DMS114 treated with DMSO at 0.1 percent for 48 hours (cell line): Measurements from ENCODE around the gene NEO1.

Experiments
- DNase-seq: peaks from one replicate; lab custom pipeline; 2025; ENCODE audit not compliant: unreplicated experiment; lab: John Stamatoyannopoulos, UW

The NEO1 gene, protein sequence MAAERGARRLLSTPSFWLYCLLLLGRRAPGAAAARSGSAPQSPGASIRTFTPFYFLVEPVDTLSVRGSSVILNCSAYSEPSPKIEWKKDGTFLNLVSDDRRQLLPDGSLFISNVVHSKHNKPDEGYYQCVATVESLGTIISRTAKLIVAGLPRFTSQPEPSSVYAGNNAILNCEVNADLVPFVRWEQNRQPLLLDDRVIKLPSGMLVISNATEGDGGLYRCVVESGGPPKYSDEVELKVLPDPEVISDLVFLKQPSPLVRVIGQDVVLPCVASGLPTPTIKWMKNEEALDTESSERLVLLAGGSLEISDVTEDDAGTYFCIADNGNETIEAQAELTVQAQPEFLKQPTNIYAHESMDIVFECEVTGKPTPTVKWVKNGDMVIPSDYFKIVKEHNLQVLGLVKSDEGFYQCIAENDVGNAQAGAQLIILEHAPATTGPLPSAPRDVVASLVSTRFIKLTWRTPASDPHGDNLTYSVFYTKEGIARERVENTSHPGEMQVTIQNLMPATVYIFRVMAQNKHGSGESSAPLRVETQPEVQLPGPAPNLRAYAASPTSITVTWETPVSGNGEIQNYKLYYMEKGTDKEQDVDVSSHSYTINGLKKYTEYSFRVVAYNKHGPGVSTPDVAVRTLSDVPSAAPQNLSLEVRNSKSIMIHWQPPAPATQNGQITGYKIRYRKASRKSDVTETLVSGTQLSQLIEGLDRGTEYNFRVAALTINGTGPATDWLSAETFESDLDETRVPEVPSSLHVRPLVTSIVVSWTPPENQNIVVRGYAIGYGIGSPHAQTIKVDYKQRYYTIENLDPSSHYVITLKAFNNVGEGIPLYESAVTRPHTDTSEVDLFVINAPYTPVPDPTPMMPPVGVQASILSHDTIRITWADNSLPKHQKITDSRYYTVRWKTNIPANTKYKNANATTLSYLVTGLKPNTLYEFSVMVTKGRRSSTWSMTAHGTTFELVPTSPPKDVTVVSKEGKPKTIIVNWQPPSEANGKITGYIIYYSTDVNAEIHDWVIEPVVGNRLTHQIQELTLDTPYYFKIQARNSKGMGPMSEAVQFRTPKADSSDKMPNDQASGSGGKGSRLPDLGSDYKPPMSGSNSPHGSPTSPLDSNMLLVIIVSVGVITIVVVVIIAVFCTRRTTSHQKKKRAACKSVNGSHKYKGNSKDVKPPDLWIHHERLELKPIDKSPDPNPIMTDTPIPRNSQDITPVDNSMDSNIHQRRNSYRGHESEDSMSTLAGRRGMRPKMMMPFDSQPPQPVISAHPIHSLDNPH (N-terminal part only)

DNA sequence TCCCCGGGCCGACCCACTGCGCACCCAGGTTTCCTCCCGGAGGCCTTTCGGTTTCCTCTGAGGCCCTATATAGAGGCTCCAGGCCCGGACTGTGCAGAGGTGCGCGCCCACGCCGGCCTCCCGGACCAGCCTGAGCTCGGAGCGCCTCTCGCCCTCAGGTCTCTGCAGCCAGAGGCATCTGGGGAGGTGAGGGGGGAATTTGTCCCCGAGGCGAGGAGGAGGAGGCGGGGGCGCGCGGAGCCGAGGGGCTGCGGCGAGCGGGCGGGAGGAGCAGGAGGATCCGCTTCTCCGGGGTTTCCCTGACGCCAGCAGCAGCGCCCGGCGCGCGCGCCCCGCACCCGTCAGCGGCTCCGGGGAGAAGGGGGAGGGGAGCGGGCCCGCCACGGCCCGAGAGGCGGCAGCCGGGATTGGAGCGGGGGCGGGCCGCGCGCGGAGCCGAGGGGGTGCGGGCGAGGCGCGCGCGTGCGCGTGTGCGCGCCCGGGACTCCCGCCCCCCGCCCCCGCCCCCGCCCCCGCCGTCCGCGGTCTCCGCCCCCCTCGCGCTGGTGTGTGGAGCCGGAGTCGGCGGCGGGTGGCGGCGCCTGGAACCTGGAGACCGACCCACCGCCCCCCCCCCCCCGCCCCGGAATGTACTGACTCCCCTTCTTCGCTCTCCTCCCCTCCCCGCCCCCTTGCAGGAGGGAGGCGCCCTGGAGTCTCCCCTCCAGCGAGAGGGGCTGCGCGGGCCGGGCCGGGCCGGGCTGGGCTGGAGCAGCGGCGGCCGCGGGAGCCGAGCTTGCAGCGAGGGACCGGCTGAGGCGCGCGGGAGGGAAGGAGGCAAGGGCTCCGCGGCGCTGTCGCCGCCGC, at the start of gene NEO1:
Gene NEO1, plus strand, starts transcription at position 657 of the 846 bp plus-strand sequence. CDS start 213 bp downstream, outside the sequence.
- peak; percentile 70 for DNase-seq

DNA sequence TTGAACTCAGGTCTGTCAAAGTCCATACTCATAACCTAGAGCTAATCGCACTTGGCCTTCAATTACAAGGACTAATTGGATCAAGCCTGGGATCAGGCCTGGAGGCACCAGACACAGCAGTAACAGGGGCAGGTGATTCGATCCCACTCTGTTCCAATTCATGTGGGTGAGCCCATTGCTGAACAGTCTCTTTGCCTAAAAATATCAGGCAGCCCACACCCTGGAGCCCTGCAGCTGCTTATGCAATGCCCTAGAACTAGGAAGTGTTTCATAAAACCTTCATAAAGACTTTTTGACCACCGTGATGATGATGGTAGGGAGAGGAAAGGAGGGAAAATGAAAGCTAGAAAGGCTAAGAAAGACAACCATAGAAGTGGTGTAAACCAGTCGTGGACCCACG, 47.8 kb upstream of the NEO1 start:
- no peak for DNase-seq

DNA sequence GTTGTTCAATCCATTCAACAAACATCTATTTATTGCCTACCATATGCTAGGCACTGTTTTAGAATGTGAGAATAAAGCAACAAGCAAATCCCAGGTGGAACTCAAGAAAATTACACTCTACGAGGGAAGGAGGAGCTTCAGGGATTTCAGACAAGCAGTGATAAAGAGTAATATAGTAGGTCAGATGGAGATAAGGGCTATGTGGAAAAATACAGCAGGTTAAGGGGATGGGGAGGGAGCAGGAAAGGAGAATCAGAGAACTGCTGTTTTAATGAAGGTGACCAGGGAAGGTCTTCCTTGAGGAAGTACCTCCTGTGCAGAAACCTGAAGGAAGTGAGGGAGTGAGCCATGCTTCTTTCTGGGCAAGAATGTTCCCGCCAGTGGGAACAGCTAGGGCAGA, 47.2 kb upstream of the NEO1 start:
- DNase-seq, result no peak

DNA sequence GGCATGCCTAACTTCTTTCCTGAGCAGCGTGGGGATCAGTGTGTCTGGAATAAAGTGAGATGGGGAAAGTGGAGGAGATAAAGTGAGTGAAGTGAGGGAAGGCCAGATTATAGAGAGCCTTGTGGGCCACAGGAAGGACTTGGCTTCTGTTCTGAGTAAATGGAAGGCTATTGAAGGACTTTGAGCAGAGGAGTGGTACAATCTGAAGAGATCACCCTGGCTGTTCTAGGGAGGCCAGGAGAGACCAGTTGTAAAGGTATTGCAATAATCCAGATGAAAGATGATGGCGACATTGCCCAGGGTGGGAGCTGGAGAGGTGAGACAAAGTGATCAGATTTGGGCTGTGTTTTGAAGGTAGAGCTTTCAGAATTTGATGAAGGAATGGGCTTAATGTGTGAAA, 46.8 kb upstream of the NEO1 start:
- no peak for DNase-seq

DNA sequence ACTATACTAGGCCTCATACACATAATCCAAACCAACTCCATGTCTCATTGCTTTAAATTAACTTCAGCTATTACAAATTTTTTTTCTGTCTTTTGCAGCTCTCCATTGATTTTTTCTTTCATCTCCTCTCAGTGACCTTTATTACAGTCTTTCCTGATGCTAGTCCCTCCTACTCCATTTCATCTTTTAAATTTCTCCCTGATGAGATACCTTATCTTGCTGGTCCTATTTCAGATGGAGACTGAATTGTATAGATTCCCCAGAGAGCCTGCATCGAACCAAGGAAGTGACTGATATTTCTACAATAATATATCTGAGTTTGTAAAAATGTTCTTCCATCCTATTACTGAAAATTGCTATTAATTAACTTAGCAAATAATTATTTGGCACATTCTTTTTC, 45.7 kb upstream of the NEO1 start:
- DNase-seq, result no peak

DNA sequence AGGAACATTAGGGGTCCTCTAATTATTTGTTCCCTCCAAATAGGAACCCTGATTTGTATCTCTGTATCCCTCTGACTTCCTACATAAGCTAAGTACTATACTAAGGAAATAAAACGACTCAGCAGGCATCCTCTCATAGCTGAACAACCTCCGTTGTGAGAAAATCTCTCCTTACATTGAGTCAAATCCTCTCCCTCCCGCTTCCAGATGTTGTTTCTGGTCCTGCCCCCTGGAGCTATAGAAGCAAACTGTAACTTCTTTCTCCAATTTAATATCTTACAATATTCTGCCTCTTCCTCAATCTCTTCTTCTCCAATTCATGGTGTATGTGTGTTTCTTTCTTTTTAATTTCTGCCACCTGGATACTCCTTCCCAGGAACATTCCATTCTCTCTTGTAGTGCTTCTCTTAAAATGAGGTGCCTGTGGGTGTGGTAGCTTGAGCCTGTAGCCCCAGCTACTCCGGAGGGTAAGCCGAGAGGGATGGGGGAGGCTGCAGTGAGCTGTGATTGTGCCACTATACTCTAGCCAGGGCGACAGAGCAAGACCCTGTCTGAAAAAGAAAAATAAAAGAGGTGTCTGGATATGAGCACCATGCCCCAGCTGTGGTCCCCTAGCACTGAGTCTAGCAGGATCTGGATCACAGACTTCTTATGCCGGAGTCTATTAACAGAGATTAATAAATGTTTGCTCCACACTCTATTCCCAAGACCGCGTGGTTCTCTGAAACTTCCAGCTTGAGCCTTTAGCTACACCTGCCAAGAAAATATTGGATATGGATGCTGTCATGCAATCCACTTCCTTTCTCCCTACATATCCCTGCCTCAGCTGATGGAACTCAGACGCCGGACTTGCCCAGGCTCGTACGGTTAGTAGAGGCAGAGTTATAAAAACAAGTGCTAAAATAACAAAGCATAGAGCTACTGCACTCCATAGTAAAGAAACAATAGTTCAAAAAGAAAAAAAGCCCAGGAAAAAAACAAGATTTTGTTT, 42.9 kb upstream of the NEO1 start:
- DNase-seq, result no peak

DNA sequence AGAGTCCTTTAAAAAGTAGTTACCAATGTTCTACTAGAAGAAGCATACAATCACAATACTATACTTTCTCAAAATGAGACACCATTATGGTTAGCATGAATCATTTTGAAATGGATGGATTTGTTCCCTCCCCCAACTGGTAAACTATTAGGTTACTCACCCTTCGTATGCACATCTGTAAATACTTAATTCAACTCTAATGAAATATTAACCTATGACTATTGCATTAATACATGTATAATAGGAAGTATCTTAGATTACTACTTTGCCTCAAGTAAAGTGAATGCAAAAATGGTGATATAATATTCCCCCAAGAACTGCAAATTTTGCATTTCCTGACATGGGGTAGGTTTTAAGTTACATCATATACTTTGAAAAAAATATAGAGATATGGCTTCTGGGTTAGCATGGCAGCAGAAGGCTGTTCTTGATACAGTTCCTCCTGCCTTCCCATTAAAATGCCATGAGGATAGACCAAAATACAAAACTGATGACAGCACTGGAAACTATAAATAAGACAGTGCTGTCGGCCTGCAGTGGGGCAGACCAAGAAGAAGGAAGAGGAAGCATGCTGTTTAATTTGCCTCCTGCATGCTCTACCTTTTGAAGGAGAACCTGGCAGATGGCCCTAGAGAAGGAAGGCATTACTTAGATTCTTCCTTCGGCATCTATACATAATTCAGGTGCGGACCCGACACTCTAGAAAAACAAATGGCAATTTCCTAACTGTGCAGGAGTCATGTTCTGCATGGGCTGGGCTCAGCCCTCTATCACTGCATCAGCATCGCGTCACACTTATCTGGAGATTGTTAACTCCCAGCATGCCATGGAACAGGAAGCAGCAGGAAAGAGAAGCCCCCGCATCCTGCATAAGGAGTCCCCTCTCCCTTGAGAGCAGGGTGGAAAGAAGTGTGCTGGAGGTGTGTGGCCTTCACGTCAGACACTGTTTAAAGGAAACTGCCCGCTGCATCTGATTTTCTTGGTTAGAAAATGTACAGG, 41.8 kb upstream of the NEO1 start:
- no peak for DNase-seq

DNA sequence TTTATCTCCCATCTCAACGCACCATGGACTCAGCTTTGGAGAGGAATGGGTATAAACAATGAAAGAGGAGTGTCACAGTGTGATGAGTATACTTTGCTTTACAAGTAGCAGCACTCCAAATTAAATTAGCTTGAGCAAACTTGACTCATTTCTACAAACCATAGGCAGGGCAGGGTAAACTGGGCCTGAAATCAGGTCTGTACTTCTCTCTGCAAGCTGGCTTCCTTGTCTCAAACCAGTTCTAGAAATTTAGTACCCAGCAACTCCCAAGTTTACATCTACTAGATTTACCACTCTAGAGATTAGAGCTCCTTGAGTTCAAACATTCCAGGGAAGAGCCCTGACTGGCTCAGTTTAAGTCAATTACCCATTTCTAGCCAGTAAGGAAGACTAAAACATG, 37.4 kb upstream of the NEO1 start:
- DNase-seq, result no peak

DNA sequence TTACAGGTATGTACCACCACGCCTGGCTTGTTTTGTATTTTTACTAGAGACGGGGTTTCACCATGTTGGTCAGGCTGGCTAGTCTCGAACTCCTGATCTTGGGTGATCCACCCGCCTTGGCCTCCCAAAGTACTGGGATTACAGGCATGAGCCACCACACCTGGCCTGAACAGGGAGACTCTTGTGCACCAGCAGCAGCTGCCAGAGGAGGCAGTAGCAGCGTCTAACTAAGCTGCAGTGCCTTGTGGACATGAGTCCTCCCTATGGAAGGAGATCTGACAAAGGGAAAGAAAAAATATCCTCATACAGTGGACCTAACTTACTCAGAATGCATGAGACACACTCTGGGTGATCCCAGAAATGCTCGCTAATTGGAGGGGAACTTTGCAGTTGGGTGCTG, 36.8 kb upstream of the NEO1 start:
- no peak for DNase-seq

DNA sequence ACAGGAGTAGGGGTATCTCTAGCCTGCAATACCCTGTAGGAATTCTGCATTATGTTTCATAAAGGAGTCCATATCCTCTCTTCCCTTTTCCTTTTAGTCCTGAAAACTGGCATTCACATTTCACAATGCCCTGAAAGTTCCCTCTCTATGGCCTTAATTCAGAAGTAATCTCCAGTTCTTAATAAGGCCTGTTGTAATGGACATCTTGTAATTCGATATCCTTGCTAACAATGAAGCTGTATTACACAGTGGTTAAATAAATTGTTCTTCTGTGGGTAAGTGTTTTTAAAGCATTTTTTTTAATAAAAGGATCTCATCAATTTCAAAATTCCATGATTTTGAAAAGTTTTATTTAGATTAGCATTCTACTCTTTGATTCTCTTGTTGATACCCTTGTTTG, 34.3 kb upstream of the NEO1 start:
- DNase-seq, result no peak

DNA sequence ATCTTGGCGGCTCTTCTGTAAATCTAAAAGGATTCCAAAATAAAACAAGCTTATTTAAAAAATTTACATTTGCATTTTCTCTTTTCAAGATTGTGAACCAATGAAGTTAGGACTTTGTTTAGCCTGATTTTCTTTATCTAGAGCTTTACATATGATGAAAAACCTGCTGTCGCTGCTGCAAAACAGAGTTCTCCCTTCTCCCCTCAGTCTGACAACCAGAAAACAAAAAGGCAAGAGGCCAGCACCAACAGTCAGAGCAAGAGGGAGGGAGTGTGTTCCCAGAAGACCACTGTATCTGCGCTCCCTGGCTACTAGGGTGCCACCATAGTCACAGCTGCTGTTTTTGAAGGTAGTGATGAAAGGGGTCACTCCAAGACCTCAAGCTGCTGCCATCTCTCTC, 33.1 kb upstream of the NEO1 start:
- DNase-seq, result no peak

DNA sequence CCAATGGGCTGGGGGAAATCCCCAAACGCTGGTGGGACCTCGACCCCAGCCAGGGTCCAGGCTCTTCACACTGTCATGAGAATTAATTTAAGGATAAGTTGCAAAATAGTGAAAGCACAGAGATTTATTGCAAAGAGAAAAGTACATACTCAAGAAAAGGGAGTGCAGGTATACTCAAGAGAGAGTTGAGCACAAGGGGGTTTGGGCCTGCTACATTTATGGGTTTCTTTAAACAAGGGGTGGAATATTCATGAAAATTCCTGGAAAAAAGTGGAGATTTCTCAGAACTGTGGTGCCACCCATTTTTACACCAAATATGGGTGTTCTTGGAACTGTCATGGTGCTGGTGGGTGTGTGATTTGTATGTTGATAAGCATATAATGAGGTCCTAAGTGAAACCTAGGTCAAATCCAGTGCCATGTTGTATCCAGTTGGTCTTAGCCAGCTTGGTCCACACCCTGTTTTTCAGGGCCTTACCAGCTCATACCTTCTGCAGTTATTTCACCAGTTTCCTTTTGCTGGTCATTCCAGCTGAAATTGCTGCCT, 32.6 kb upstream of the NEO1 start:
- DNase-seq, result no peak

DNA sequence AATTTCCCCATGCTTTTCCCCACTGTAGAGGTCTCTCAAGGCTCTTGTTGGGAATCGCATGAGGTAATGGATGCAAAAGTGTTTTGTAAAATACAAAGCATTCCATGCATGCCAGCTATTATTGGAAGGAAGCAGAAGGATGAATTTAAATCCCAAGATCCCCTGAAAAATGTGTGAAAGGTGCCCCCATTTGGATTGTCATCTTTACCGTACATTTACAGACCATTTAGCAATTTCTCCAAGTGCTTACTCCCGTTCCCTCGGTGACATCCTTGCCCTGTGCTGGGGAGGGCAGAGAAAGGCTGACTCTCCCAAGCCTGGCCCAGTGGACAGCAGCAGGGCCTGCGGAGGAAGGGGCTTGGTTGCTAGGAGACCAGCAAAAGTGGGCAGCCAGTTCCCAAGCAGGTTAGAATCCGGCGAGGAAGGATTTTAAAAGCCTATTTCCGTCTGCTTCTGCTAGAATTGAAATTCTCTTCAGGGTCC, 31.1 kb upstream of the NEO1 start:
- no peak for DNase-seq

DNA sequence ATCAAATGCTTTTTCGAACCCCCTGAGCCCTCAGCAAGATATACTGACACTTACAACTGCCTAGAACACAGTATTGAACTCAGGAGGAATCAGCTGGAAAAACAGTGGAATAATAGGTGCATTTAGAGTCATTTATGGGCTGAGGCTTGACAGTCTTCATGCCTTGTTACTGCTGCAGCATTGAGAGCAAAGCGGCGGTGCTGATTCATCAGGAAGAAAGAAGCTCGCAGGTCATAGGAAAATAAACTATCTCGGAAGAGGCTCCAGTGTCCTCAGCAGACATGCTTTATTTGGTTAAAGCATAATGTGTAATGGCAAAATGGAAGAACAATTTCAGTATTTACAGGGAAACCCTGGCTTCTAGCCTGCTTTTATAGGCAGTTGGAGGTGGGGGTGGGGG, 30.1 kb upstream of the NEO1 start:
- DNase-seq, result no peak

DNA sequence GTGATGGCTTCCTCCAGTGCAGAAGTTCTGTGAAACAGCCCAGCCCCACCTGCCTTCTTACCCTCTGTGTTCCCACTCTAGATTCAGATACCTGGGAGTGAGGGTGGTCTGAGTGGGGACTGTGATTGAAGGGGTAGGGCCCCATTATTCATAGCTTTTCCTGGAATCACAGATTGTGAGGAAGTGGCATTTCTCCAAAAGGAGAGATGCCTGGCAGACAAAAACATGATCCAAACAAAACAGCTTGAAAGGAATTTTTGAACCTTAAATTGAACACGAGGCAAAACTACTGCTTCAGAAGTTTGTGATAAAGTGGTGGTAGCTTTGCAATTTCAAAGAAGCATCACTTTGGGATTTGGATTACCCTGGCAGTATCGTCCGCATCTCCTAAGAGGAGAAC, 29.2 kb upstream of the NEO1 start:
- no peak for DNase-seq

DNA sequence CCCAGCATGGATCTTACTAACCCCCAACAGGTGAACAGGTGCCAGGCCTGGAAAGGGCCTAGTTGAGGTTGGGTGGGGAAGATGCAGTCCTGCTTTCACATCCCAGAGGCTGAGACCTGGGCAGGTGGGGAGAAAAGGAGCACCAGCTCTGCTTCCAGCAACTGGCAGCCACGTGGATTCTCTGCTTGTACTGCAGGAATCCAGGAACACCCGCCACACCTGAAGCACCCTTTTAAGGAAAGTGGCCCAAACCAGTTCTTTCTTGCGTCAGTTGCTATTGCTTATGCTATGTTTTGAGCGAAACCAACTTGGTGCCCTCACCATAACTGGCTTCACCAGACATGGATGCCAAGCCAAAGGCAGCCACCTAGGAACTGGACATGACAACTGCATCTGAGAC, 28.1 kb upstream of the NEO1 start:
- DNase-seq, result no peak

DNA sequence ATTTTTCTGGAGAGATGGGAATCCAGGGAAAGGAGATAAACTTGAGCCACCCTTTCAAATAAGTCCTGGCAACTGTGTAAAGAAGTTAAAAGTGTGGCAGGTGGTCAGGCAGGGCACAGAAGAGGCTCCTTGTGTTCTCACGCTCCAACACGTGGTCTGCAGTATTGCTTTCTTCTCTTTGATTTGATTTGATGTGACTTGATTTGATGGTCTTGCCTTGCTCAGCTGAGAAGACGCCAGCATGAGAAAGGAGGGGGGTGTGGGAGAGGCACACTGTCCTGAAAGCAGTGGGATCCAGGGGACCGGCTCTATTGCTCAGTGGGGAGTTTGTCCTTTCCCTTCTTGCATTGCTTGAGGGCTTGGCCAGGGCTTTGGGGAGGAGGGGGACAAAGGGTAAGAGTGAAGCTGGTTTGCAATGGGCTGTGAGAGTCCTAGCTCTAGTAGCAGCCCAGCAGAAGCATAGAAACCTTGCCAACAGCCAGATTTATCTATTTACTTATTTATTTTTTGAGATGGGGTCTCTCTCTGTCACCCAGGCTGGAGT, 25.7 kb upstream of the NEO1 start:
- no peak for DNase-seq
